Measurements from ENCODE around the gene ADAMTS17. TPM values are rescaled to one million over a fixed set of nuclear protein-coding genes. Genes with fewer than 3 reads are reported as not detected.

ADAMTS17 gene
- total and polyA plus RNA-seq, 8 donors: 0.31 to 14.3 (median 6.3) TPM

DNA sequence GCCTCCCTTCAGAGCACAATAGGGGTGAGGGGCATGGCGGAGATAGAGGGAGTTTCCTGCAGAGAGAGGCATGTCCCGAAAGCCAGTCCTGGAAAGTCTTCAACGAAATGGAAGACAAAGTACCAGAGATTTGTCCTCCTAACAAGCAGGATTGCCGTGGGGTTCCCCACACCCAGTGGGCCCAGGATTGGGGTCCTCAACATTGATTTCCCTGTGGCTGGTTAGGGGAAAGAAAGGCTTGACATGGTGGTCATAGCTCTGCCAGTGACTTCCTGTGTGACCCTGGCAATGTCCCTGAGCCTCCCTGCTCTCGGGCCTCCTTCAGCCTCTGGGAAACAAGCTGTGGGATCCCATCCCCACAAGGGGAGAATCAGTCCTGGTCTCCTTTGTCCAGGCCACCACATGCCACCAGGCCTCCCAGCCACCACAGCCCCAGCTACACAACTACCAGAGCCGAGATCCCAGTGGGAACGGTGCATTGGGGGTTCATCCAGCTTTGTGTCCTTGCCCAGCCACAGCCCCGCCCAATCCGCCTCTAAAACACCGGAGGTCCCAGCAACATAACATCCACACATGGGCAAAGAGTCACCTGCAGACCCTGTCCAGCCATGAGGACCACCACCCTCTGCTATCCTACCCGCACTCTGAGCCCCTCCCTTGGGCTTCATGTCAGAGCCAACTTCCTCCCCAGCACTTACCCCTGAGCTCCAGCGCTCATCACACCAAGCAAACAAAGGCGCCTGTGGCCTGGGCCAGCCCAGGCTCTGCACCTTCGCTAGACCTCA lies 63.0 kb downstream of the ADAMTS17 start:
- DNase-seq: no peak
- H3K27me3 ChIP-seq: no peaks in the 10 kb centered on the region
- intact Hi-C loops (cut with DNase I; ENCODE audit: low total_unique reads): no loop called here
- no peak for TF ChIP-seq EP300 (IDR thresholded peaks at IDR 0.05)
- TF ChIP-seq POLR2A (IDR thresholded peaks at IDR 0.05): no peak
- TF ChIP-seq POLR2AphosphoS5 (IDR thresholded peaks at IDR 0.05): no peak
- TF ChIP-seq, protein P1, sequence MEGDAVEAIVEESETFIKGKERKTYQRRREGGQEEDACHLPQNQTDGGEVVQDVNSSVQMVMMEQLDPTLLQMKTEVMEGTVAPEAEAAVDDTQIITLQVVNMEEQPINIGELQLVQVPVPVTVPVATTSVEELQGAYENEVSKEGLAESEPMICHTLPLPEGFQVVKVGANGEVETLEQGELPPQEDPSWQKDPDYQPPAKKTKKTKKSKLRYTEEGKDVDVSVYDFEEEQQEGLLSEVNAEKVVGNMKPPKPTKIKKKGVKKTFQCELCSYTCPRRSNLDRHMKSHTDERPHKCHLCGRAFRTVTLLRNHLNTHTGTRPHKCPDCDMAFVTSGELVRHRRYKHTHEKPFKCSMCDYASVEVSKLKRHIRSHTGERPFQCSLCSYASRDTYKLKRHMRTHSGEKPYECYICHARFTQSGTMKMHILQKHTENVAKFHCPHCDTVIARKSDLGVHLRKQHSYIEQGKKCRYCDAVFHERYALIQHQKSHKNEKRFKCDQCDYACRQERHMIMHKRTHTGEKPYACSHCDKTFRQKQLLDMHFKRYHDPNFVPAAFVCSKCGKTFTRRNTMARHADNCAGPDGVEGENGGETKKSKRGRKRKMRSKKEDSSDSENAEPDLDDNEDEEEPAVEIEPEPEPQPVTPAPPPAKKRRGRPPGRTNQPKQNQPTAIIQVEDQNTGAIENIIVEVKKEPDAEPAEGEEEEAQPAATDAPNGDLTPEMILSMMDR (IDR thresholded peaks at IDR 0.05): no peak
- WGBS, 5 donors: 77 to 92% (median 82%) methylated on average over 13 to 14 of the region's 14 CpGs
- peaks cover 0 to 2% (median under 1%) of the 10 kb centered on the region in 4 donors for H3K9me3 ChIP-seq
- no peak overlapping the region for H3K4me3 ChIP-seq
- H3K27ac ChIP-seq: no peak overlapping the region
- H3K4me1 ChIP-seq: no peaks in the 10 kb centered on the region
- H3K36me3 ChIP-seq: no peaks in the 10 kb centered on the region

DNA sequence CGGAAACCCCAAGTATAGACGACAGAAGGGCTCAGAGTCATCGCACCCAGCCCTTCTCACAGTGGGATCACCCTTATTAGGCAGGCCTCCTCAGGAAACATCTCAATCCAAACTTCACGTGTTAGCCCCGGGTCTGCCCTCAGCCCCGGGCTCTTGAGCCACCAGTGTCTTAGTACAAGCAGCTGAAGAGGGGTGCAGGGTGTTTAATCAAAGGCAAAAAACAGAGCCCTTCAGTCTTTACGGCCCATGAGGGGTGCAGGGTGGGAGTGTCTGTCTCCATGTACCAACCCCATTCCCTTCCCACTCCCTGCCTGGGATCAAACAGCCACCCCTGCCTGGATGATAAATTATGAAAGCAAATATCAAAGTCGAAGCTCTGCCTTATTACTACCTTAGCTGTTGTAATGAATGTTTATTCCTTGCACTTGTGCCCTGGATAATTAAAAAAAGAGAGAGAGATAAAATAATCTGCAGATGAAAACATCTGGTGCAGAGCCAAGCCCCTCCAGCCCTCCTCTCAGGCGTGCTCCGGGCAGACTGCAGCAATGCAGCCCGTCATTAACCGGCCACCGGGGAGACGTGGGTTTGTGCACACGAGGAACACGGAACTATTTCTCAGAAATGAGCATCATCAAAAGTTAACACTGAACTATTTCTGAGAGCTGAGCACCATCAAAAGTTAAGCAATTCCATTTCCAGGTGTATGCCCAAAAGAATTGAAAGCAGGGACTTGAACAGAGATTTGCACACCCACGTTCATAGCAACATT lies 64.5 kb downstream of the ADAMTS17 start:
- Histone ChIP-seq H3K36me3 (no peaks in the 10 kb centered on the region), H3K27me3 (no peaks in the 10 kb centered on the region), H3K4me3 (no peak overlapping the region), H3K4me1 (no peaks in the 10 kb centered on the region), H3K9me3 (peaks cover 0 to 16% (median 13%) of the 10 kb centered on the region in 4 donors), H3K27ac (no peak overlapping the region)
- WGBS, 5 donors: 60 to 69% (median 66%) methylated on average over 16 to 17 of the region's 17 CpGs
- no peak for DNase-seq
- intact Hi-C loops (cut with DNase I; ENCODE audit: low total_unique reads): no loop called here
- TF ChIP-seq EP300 (IDR thresholded peaks at IDR 0.05): no peak
- no peak for TF ChIP-seq POLR2A (IDR thresholded peaks at IDR 0.05)
- TF ChIP-seq, protein P1 (IDR thresholded peaks at IDR 0.05): no peak

DNA sequence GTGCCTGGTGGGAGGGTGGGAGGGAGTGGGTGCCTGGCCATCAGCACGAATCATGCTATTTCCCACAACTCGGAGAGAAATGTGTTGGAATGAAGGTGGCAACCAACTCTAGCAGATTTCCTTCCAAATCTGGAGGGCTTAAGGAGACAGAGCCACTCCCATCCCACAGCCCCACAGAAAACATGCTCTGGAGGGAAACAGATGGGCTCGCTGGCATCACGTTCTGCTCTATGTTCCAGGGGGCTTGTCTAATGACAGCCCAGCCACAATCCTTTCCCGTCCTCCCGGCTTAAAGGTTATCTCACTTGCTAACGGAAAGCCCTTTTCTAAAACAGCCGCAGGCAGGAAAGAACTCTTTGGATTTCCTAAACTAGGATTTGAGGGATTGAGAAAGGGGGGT lies 65.3 kb downstream of the ADAMTS17 start:
- DNase-seq: peak in 1 of 2 donors; percentile 44
- peaks cover 0 to 18% (median 13%) of the 10 kb centered on the region in 4 donors for H3K9me3 ChIP-seq
- no peaks in the 10 kb centered on the region for H3K27me3 ChIP-seq
- WGBS, 5 donors: 33 to 61% (median 52%) methylated on average over 8 of the region's 8 CpGs
- no peaks in the 10 kb centered on the region for H3K36me3 ChIP-seq
- H3K27ac ChIP-seq: no peak overlapping the region
- intact Hi-C loops (cut with DNase I; ENCODE audit: low total_unique reads): no loop called here
- H3K4me1 ChIP-seq: no peaks in the 10 kb centered on the region
- H3K4me3 ChIP-seq: no peak overlapping the region
- TF ChIP-seq POLR2AphosphoS5 (IDR thresholded peaks at IDR 0.05) (no peak), POLR2A (IDR thresholded peaks at IDR 0.05) (no peak), EP300 (IDR thresholded peaks at IDR 0.05) (no peak)
- TF ChIP-seq, protein P1 (IDR thresholded peaks at IDR 0.05): no peak

DNA sequence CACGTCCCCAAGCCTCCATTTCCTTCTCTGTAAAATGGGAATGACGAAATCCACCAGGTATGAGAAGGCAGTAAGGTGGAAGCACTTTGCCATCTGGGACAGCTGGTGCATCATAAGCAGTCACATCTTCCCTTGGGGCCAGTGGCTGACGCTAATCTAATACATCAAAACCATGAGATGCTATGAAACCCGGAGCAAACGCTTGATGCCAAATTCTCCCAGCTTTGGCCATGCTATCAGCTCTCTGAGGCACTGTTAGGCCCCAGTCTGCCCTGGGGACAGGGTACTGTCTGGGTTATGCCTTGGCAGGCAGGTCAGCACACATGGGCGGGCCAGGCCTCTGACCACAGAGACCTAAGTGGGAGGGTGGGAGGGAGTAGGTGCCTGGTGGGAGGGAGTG lies 66.1 kb downstream of the ADAMTS17 start:
- Histone ChIP-seq H3K4me3 (no peak overlapping the region), H3K36me3 (no peaks in the 10 kb centered on the region), H3K27ac (no peak overlapping the region), H3K4me1 (no peaks in the 10 kb centered on the region), H3K27me3 (no peaks in the 10 kb centered on the region), H3K9me3 (peaks cover 0 to 18% (median 13%) of the 10 kb centered on the region in 4 donors)
- no peak for DNase-seq
- TF ChIP-seq POLR2A (IDR thresholded peaks at IDR 0.05) (no peak), POLR2AphosphoS5 (IDR thresholded peaks at IDR 0.05) (no peak), EP300 (IDR thresholded peaks at IDR 0.05) (no peak)
- TF ChIP-seq, protein P1 (IDR thresholded peaks at IDR 0.05): no peak
- WGBS, 5 donors: 87 to 100% (median 93%) methylated on average over 3 to 6 of the region's 6 CpGs
- intact Hi-C loops (cut with DNase I; ENCODE audit: low total_unique reads): no loop called here
